HPDE6-E6E7 (cell line): ENCODE measurements around the gene PEMT.

ENCODE experiments used
- DNase-seq: peaks from one replicate; pipeline ENCODE4 v3.0.0; 2011; ENCODE audit warnings: missing footprints; ENCODE audit errors: extremely low spot score

The PEMT gene

GRCh38 chr17:17553217-17554195 is 38.0 kb downstream of the PEMT start:
- DNase-seq, result no peak

- no peak for DNase-seq
Observed at GRCh38 chr17:17552351-17553216, 38.9 kb downstream of the PEMT start.

DNA sequence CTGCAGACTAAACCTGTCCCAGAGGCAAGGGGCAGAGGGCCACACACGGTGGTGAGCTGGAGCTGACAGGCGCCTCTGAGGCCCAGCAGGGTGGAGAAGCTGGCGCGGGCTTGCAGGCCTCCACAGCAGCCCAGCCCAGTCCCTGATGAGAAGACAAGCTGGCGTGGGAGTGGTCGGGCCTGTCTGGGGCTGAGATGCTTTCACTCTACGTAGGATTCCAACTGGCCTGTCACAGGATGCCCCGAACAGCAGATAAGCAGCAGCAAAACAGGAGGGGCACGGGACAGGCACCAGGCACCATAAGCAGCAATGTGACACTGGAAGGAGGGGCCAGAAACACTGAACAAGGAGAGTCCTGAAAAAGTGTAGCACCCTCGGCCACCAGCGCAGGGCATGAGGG is 40.1 kb downstream of the PEMT start:
- DNase-seq, result no peak

- no peak for DNase-seq
Observed at GRCh38 chr17:17549732-17550366, 41.7 kb downstream of the PEMT start.

GRCh38 chr17:17548044-17548443 is 43.5 kb downstream of the PEMT start:
- DNase-seq, result no peak

DNA sequence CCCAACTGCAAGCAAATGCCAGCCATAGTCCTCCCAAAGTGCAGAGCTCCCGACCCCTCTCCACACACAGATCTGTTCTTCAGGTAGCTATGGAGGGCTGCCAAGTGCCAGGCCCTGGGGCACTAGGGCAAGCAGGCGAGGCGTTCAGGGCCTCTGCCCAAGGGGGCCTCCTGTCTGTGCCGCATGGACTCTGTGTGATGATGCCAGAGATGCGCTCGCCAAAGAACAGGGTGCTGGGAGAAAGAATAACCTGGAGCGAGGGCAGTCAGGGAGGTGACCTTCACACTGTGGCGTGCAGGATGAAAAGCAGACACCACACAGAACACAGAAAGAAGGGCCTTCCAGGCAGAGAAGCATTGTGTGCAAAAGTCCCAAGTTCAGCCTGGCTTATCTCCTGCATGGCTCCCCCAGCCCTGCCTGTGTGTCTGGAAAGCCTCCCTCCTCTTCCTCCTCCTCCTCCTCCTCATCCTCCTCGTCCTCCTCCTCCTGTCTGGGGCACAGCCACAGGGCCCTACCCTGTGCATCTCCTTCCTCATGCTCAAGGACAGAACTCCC is 44.2 kb downstream of the PEMT start:
- DNase-seq, result no peak

- no peak for DNase-seq
Observed at GRCh38 chr17:17546399-17547185, 44.9 kb downstream of the PEMT start.

DNA sequence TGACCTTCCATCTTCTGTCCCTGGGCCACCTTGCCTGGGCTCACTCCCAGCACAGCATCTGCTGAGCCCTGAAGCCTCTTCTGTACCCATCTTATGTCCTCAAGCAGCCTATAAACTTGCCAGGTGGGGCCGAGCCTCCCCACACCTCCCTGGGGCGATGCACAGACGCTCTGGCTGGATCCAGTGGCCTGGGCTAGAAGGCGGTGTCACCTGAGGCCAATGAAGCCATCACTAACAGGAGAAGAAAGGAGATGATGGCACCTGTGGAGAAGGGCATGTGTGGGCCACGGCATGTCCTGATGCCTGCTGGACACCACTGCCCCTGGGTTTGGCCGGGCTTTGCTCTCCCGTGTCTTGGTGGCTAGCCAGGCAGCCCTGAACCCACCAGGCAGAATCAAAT is 45.5 kb downstream of the PEMT start:
- no peak for DNase-seq

- DNase-seq, result no peak
Observed at GRCh38 chr17:17545031-17545820, 46.3 kb downstream of the PEMT start.

GRCh38 chr17:17542906-17543635 is 48.4 kb downstream of the PEMT start:
- DNase-seq, result no peak

DNA sequence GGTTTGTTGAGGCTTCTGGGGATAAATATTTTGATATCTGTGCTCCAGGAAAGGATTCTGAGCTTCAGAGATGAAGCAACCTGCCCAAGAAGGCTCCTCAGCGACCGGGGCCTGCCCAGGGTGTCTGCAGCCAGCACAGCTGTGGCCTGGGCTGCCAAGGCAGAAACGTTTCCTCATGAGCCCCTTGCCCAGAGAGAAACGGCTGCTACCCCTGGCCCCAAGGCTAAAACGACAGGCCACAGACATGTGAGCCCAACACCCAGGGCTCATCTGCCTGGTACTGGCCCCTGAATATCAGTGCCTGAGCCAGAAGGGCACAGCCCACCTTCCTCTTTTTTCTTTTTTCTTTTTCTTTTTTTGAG is 49.9 kb downstream of the PEMT start:
- no peak for DNase-seq

DNA sequence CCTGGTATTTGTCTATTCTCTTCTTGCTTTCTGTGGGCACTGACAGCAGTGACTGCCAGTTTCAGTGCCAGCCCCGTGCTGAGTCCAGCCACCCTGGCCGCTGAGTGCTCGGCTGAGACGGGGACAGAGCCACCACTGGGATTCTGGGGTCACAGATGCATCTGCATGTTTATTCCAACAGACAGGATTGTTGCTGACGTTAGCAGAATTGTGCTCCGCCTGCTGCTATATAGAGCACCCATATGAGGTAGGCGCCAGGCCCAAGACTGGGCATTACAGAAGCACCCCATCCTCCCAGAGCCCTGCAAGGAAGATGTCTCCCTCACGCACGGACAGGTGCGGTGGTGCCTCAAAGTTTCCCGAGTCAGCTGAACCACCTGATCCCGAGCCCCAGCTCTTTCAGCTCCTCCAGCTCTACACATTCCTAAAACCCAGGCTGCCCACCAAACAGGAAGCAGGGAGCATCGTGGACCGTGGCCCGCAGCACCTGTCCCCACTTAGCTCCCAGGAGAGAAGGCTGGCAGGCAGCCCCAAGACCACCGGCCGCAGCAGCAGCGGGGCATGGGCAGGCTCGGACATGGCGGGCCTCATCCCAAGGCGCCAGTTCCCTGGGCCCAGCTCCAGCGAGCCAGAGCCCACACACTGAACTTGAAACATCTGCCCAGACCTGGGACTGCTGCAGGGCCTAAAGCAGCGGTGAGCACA is 50.4 kb downstream of the PEMT start:
- no peak for DNase-seq

GRCh38 chr17:17540278-17540906 is 51.1 kb downstream of the PEMT start:
- no peak for DNase-seq

DNA sequence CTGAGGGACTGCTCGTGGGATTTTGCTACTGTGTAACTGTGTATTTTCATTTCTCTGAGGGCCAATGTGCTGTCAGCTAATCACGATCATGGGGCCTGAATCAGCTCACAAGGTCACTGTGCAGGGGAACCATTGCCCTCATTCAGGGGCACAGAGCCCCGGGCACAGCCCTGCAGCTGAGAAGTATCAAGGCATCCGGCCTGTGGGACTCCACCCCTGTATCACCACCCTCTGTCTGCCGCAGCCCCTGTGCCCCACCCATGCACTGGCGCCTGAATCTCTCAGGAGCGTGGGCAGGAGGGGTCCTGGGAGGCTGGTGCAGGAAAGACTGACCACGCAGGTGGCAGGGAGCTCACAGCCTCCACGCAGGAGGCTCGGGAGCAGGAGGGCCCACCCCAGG is 51.9 kb downstream of the PEMT start:
- DNase-seq, result no peak

DNA sequence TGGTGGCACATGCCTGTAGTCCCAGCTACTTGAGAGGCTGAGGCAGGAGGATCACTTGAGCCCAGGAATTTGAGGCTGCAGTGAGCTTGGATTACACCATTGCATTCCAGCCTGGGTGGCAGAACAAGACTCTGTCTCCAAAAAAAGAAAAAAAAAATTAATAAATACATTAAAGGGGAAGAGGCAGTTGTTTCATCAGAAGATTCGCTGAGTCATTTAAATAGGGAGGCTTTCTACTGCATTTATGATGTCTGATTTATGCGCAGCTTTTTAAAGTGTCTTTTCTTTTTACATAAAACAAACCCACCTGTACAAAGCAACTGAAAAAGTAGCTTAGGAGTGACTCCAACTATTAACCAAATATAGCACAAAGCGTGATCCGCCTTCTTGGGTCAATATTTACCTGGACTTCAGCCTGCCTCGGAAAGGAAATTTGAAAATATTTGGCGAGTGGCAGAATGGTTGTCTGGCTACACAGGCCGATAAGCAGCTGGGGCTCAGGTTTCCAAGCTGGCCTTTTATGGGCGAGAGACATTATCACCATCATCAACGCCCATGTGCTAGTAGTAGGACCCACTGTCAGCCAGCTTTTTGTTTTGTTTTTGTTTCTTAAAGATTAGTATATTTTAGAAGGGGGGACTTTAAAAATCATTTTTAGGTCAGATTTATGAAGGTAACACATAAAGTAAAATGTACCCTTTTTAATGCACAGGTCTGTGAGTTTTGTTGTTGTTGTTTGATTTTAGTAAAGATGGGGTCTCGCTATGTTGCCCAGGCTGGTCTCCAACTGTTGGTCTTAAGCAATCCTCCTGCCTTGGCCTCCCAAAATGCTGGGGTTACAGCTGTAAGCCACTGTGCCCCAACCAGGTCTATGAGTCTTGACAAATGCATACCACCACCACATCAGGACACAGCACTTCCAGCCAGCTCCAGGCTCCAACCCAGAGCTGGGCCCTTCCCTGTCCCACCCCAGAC is 52.8 kb downstream of the PEMT start:
- no peak for DNase-seq

- no peak for DNase-seq
Observed at GRCh38 chr17:17537311-17538099, 54.0 kb downstream of the PEMT start.
